B cell (primary cell): Measurements from ENCODE around the gene THSD7A. TPM values are rescaled to one million over a fixed set of nuclear protein-coding genes. Genes with fewer than 3 reads are reported as not detected.

Source experiments
- ATAC-seq: fragments of 200-7000 bp; cut with Tn5 transposase; one replicate; pipeline ENCODE4 v1.10.0; 2021; ENCODE audit warnings: low read depth, mild to moderate bottlenecking, moderate number of reproducible peaks, moderate library complexity
- CTCF ChIA-PET: fragments of 350-600 bp; sonication (Branson Sonifier 250); formaldehyde crosslinking; loops from one replicate; lab custom pipeline; 2021; ENCODE audit warnings: antibody characterized with exemption, inconsistent platforms; lab: Charles Lee
- POLR2A ChIA-PET: fragments of 350-600 bp; sonication (Branson Sonifier 250); formaldehyde crosslinking; loops from one replicate; lab custom pipeline; 2021; ENCODE audit warnings: antibody characterized with exemption; lab: Charles Lee
- DNase-seq: peaks from one replicate; pipeline ENCODE4 v3.0.0; 2013
- H2AFZ ChIP-seq: 2 replicates; pipeline ENCODE4 v1.6.1; 2012; ENCODE audit warnings: mild to moderate bottlenecking, low read depth, low read length; ENCODE audit not compliant: insufficient read depth, poor library complexity, severe bottlenecking
- H3K27ac ChIP-seq, 2 donors: 1 replicate in 1 of 2; 2 replicates in 1 of 2; pipeline ENCODE4 v1.5.1; 2012 to 2013; ENCODE audit warnings: low read length in 2 of 2, mild to moderate bottlenecking in 2 of 2, moderate library complexity in 1 of 2
- H3K27me3 ChIP-seq, 4 experiments: fragments of 200-600 bp in 1 of 4; sonication (generic) in 1 of 4; replicated peaks in 1 of 4; 1 replicate in 2 of 4; 2 replicates in 2 of 4; pipeline versions ENCODE4 v1.6.1 to v1.7.0; 2013 to 2016; ENCODE audit warnings: low read length in 3 of 4, mild to moderate bottlenecking in 2 of 4, mixed read lengths in 1 of 4, moderate library complexity in 1 of 4; ENCODE audit not compliant: insufficient read depth in 4 of 4, control insufficient read depth in 3 of 4; ENCODE audit errors: control extremely low read depth in 1 of 4
- H3K36me3 ChIP-seq, 2 experiments: replicated peaks in 1 of 2; 1 replicate in 1 of 2; 2 replicates in 1 of 2; pipeline versions ENCODE4 v1.6.1 to v1.7.1; 2013; ENCODE audit warnings: low read length in 1 of 2; ENCODE audit not compliant: insufficient read depth in 2 of 2, control insufficient read depth in 1 of 2; ENCODE audit errors: control extremely low read depth in 1 of 2, extremely low read depth in 1 of 2
- H3K4me1 ChIP-seq, 2 donors: fragments of 200-600 bp in 1 of 2; sonication (generic) in 1 of 2; 1 replicate in 1 of 2; 2 replicates in 1 of 2; pipeline versions ENCODE4 v1.5.1 to v1.6.1; 2013 to 2017; ENCODE audit warnings: low read length in 2 of 2; ENCODE audit not compliant: control insufficient read depth in 2 of 2, insufficient read depth in 2 of 2
- H3K4me2 ChIP-seq: replicated peaks from 2 replicates; pipeline ENCODE3; 2012; ENCODE audit warnings: mild to moderate bottlenecking, low read depth, low read length; ENCODE audit not compliant: poor library complexity, severe bottlenecking
- H3K4me3 ChIP-seq, 5 experiments: fragments of 200-600 bp in 1 of 5; sonication (generic) in 1 of 5; 1 replicate in 3 of 5; 2 replicates in 2 of 5; pipeline versions ENCODE4 v1.5.1 to v1.7.0; 2011 to 2016; ENCODE audit warnings: low read length in 4 of 5, mild to moderate bottlenecking in 4 of 5, low read depth in 2 of 5, control low read depth in 1 of 5, moderate library complexity in 1 of 5; ENCODE audit not compliant: insufficient read depth in 1 of 5; ENCODE audit errors: control extremely low read depth in 1 of 5, extremely low read depth in 1 of 5
- H3K79me2 ChIP-seq: fragments of 200-600 bp; sonication (generic); one replicate; pipeline ENCODE4 v1.6.0; 2016; ENCODE audit warnings: low read length; ENCODE audit not compliant: control insufficient read depth, insufficient read depth
- H3K9ac ChIP-seq: fragments of 200-600 bp; sonication (generic); 2 replicates; pipeline ENCODE4 v1.6.1; 2017; ENCODE audit warnings: mild to moderate bottlenecking, low read length, moderate library complexity
- H3K9me3 ChIP-seq, 3 donors: one replicate each; pipeline versions ENCODE4 v1.6.1 to v1.7.1; 2013; ENCODE audit warnings: low read length in 2 of 3; ENCODE audit not compliant: control insufficient read depth in 2 of 3, insufficient read depth in 1 of 3; ENCODE audit errors: control extremely low read depth in 1 of 3
- H4K20me1 ChIP-seq: 2 replicates; pipeline ENCODE4 v1.6.0; 2012; ENCODE audit warnings: mild to moderate bottlenecking, low read length; ENCODE audit not compliant: insufficient read depth, control insufficient read depth, poor library complexity, severe bottlenecking
- H3K27ac Mint-ChIP-seq: one replicate; pipeline ENCODE4 v1.8.0; 2021; ENCODE audit warnings: mixed read lengths
- H3K27me3 Mint-ChIP-seq: one replicate; pipeline ENCODE4 v1.8.0; 2021; ENCODE audit warnings: mixed read lengths
- H3K4me1 Mint-ChIP-seq: one replicate; pipeline ENCODE4 v1.8.0; 2021; ENCODE audit warnings: mixed read lengths
- H3K4me3 Mint-ChIP-seq: one replicate; pipeline ENCODE4 v1.8.0; 2021; ENCODE audit warnings: mixed read lengths
- H3K9me3 Mint-ChIP-seq: one replicate; pipeline ENCODE4 v1.8.0; 2022; ENCODE audit warnings: mixed read lengths; ENCODE audit not compliant: insufficient read depth
- EZH2 ChIP-seq: IDR thresholded peaks from 2 replicates; pipeline ENCODE4 v1.6.1; 2012; ENCODE audit warnings: borderline replicate concordance, low read depth, mild to moderate bottlenecking, moderate library complexity, low read length; ENCODE audit not compliant: insufficient read depth, poor library complexity, severe bottlenecking
- WGBS: methylation state at CpG from one replicate; pipeline ENCODE4 v1.1.5; 2013; ENCODE audit warnings: missing lambda C conversion rate; ENCODE audit not compliant: insufficient coverage; 5-methylcytosine and 5-hydroxymethylcytosine counted together
- intact Hi-C: fragments of 100-400 bp; cut with micrococcal nuclease; formaldehyde crosslinking; loops from one replicate; pipeline ENCODE4 v1.10.0; 2022
- polyA plus RNA-seq: library from polyadenylated mRNA; depleted of rRNA; stranded (reverse); fragments of >200 nt; gene quantifications from 2 replicates; pipeline ENCODE4 v1.2.3, GENCODE V29; 2012
- total RNA-seq, 2 donors: library from RNA; stranded (reverse); fragments of 120-200 nt in 1 of 2; gene quantifications; 1 replicate in 1 of 2; 2 replicates in 1 of 2; pipeline versions ENCODE4 v1.2.3 to v1.2.4, GENCODE V29; 2013 to 2022
- TF ChIP-seq, protein P1 (sequence below): fragments of 200-600 bp; IDR thresholded peaks from one replicate; pipeline ENCODE4 v1.8.0; 2022; ENCODE audit warnings: antibody characterized with exemption, mild to moderate bottlenecking

Gene THSD7A
- total and polyA plus RNA-seq, 2 donors (not counting 1 experiment from before 2014, with no cell fraction given) = not detected

DNA sequence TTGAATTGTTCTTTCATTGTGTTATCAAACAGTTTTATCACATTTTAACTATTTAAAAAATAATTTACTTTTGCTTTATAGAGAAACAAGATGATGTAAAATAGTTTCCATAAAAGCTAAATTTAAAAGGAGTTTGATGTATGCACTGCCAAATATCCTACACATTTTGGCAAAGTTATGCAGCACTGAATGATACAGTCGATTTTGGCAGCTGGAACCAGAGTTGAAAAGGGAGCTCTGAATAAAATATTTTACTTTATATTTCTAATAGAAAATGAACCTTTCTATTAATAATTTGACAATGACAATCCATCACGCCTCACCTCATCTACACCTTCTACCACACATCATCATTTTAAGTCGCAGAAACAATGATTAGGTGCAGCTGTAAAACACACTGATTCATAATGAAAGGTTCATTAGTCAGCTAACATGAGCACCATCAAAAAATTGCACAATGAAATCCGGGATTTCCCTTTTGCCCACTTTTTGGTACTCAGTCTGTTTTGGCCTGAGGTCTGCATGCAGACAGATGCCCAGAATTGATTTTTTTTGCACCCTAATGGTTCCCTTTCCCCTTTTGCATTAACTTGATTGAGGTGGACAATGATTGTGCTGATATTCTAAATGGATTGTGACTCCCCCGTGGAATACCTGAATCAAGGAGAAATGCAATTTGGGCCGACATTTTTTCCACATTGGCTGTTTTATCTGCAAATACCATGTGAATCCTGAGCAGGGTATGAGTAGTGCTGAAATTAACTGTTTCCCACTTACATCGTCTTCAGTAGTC, 105.8 kb downstream of the THSD7A start:
- Histone ChIP-seq H3K36me3 (no peaks in the 10 kb centered on the region), H3K4me1 (no peaks in the 10 kb centered on the region), H4K20me1 (no peaks in the 10 kb centered on the region), H3K27ac (no peak overlapping the region), H3K9me3 (no peaks in the 10 kb centered on the region), H3K4me3 (no peak overlapping the region), H3K9ac (no peak overlapping the region), H2AFZ (no peak overlapping the region), H3K27me3 (no peaks in the 10 kb centered on the region), H3K79me2 (no peaks in the 10 kb centered on the region), H3K4me2 (no peak overlapping the region)
- no peak overlapping the region for H3K27ac Mint-ChIP-seq
- H3K4me3 Mint-ChIP-seq = no peak overlapping the region
- H3K27me3 Mint-ChIP-seq = no peaks in the 10 kb centered on the region
- WGBS = 92% methylated on average over 2 of the region's 7 CpGs
- no peaks in the 10 kb centered on the region for H3K9me3 Mint-ChIP-seq
- ChIA-PET POLR2A (no interaction called here), CTCF (no interaction called here)
- no peaks in the 10 kb centered on the region for H3K4me1 Mint-ChIP-seq
- TF ChIP-seq, protein P1, sequence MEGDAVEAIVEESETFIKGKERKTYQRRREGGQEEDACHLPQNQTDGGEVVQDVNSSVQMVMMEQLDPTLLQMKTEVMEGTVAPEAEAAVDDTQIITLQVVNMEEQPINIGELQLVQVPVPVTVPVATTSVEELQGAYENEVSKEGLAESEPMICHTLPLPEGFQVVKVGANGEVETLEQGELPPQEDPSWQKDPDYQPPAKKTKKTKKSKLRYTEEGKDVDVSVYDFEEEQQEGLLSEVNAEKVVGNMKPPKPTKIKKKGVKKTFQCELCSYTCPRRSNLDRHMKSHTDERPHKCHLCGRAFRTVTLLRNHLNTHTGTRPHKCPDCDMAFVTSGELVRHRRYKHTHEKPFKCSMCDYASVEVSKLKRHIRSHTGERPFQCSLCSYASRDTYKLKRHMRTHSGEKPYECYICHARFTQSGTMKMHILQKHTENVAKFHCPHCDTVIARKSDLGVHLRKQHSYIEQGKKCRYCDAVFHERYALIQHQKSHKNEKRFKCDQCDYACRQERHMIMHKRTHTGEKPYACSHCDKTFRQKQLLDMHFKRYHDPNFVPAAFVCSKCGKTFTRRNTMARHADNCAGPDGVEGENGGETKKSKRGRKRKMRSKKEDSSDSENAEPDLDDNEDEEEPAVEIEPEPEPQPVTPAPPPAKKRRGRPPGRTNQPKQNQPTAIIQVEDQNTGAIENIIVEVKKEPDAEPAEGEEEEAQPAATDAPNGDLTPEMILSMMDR = no peak
- no peak for TF ChIP-seq EZH2
- no peak for DNase-seq
- intact Hi-C loops = no loop called here
- no peak for ATAC-seq

DNA sequence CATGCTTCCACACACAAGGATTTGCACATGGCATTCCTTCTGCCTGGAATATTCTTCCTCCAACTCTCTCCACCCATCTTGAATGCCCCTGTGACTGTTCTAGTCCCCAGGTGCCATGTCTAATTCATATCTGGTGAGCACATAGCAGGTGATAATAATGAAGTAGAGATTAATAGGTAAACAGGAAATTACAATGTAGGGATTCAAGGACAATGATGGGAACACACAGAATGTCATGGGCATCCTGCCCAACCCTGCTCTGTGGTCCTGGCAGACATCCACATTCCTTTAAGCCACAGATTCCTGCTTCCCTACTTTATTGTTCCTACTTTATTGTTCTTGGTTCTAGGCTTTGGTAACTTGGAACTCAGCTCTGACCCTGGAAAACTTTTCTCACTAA, 115.8 kb downstream of the THSD7A start:
- Histone ChIP-seq H3K27me3 (no peaks in the 10 kb centered on the region), H3K9ac (no peak overlapping the region), H3K4me1 (no peaks in the 10 kb centered on the region), H2AFZ (no peak overlapping the region), H3K27ac (no peak overlapping the region), H3K9me3 (no peaks in the 10 kb centered on the region), H3K4me3 (no peak overlapping the region), H3K4me2 (no peak overlapping the region), H4K20me1 (no peaks in the 10 kb centered on the region), H3K79me2 (no peaks in the 10 kb centered on the region), H3K36me3 (no peaks in the 10 kb centered on the region)
- intact Hi-C loops = no loop called here
- DNase-seq (no peak), ATAC-seq (no peak)
- no peaks in the 10 kb centered on the region for H3K27me3 Mint-ChIP-seq
- ChIA-PET POLR2A (no interaction called here), CTCF (no interaction called here)
- no peak overlapping the region for H3K4me3 Mint-ChIP-seq
- no peaks in the 10 kb centered on the region for H3K4me1 Mint-ChIP-seq
- TF ChIP-seq, protein P1 = no peak
- TF ChIP-seq EZH2 = no peak
- no peaks in the 10 kb centered on the region for H3K9me3 Mint-ChIP-seq
- H3K27ac Mint-ChIP-seq = no peak overlapping the region
